ENCODE data around the gene HSF2.

Gene HSF2

GRCh38 chr6:122412001-122412400 lies 12.5 kb downstream of the HSF2 start:
- Histone ChIP-seq H2AFZ (ENCODE audit: low read depth, low read length, severe bottlenecking) (no peak overlapping the region), H4K20me1 (ENCODE audit: low read depth, low read length) (peaks cover 23% of the 10 kb centered on the region), H3K4me3 (ENCODE audit: insufficient read depth, low read length, poor library complexity, severe bottlenecking) (no peak overlapping the region), H3K36me3 (ENCODE audit: low read length) (peaks cover 29% of the 10 kb centered on the region), H3K9me2 (replicated peaks; ENCODE audit: insufficient read depth, low read length) (no peaks in the 10 kb centered on the region), H3K27ac (ENCODE audit: low read depth, low read length) (no peak overlapping the region), H3K27me3 (ENCODE audit: low read length) (no peaks in the 10 kb centered on the region), H3K79me2 (ENCODE audit: insufficient read depth, low read length) (peaks cover 59% of the 10 kb centered on the region), H3K4me2 (ENCODE audit: low read depth, low read length, poor library complexity, severe bottlenecking) (no peak overlapping the region), H3F3A (ENCODE audit: insufficient read depth) (no peaks in the 10 kb centered on the region), H3K9ac (ENCODE audit: low read length) (no peak overlapping the region), H3K9me3 (ENCODE audit: insufficient read depth, low read length) (no peaks in the 10 kb centered on the region)
- TF ChIP-seq EZH2phosphoT487 (conservative IDR thresholded peaks at IDR 0.05; ENCODE audit: low read length) (no peak), CTCF (IDR thresholded peaks at IDR 0.05; ENCODE audit: insufficient read depth, low read length, poor library complexity, severe bottlenecking) (no peak)

GRCh38 chr6:122416825-122417224 lies 17.4 kb downstream of the HSF2 start:
- peaks cover 11% of the 10 kb centered on the region for H3K79me2 ChIP-seq (ENCODE audit: insufficient read depth, low read length)
- H3K4me2 ChIP-seq (ENCODE audit: low read depth, low read length, poor library complexity, severe bottlenecking) = no peak overlapping the region
- H3K9ac ChIP-seq (ENCODE audit: low read length) = no peak overlapping the region
- no peak overlapping the region for H3K27ac ChIP-seq (ENCODE audit: low read depth, low read length)
- no peaks in the 10 kb centered on the region for H3K9me3 ChIP-seq (ENCODE audit: insufficient read depth, low read length)
- no peaks in the 10 kb centered on the region for H3K9me2 ChIP-seq (replicated peaks; ENCODE audit: insufficient read depth, low read length)
- H3F3A ChIP-seq (ENCODE audit: insufficient read depth) = no peaks in the 10 kb centered on the region; the same call in 1 of the 2 replicates
- TF ChIP-seq EZH2phosphoT487 (conservative IDR thresholded peaks at IDR 0.05; ENCODE audit: low read length) = no peak
- TF ChIP-seq CTCF (IDR thresholded peaks at IDR 0.05; ENCODE audit: insufficient read depth, low read length, poor library complexity, severe bottlenecking) = no peak
- H4K20me1 ChIP-seq (ENCODE audit: low read depth, low read length) = peaks cover 3% of the 10 kb centered on the region
- no peak overlapping the region for H2AFZ ChIP-seq (ENCODE audit: low read depth, low read length, severe bottlenecking)
- no peaks in the 10 kb centered on the region for H3K27me3 ChIP-seq (ENCODE audit: low read length)
- peaks cover 60% of the 10 kb centered on the region for H3K36me3 ChIP-seq (ENCODE audit: low read length)
- H3K4me3 ChIP-seq (ENCODE audit: insufficient read depth, low read length, poor library complexity, severe bottlenecking) = no peak overlapping the region

- H3K9ac ChIP-seq (ENCODE audit: low read length) = no peak overlapping the region
- no peak overlapping the region for H3K27ac ChIP-seq (ENCODE audit: low read depth, low read length)
- no peaks in the 10 kb centered on the region for H4K20me1 ChIP-seq (ENCODE audit: low read depth, low read length)
- no peak overlapping the region for H2AFZ ChIP-seq (ENCODE audit: low read depth, low read length, severe bottlenecking)
- H3F3A ChIP-seq (ENCODE audit: insufficient read depth) = no peaks in the 10 kb centered on the region; the same call in 1 of the 2 replicates
- H3K9me2 ChIP-seq (replicated peaks; ENCODE audit: insufficient read depth, low read length) = no peaks in the 10 kb centered on the region
- H3K4me3 ChIP-seq (ENCODE audit: insufficient read depth, low read length, poor library complexity, severe bottlenecking) = no peak overlapping the region
- no peaks in the 10 kb centered on the region for H3K79me2 ChIP-seq (ENCODE audit: insufficient read depth, low read length)
- no peak overlapping the region for H3K4me2 ChIP-seq (ENCODE audit: low read depth, low read length, poor library complexity, severe bottlenecking)
- H3K9me3 ChIP-seq (ENCODE audit: insufficient read depth, low read length) = no peaks in the 10 kb centered on the region
- no peaks in the 10 kb centered on the region for H3K27me3 ChIP-seq (ENCODE audit: low read length)
- no peak for TF ChIP-seq EZH2phosphoT487 (conservative IDR thresholded peaks at IDR 0.05; ENCODE audit: low read length)
- no peak for TF ChIP-seq CTCF (IDR thresholded peaks at IDR 0.05; ENCODE audit: insufficient read depth, low read length, poor library complexity, severe bottlenecking)
- H3K36me3 ChIP-seq (ENCODE audit: low read length) = peaks cover 65% of the 10 kb centered on the region
Observed at GRCh38 chr6:122422003-122422402, 22.6 kb downstream of the HSF2 start.

Measured in SU-DHL-6 (cell line).